Natural killer cell (primary cell): ENCODE measurements around the gene BROX. TPM values are rescaled to one million over a fixed set of nuclear protein-coding genes. Genes with fewer than 3 reads are reported as not detected.

Experiments used
- ATAC-seq, 3 donors: fragments of 150-1000 bp in 2 of 3; fragments of 200-7000 bp in 1 of 3; cut with Tn5 transposase; 1 replicate in 1 of 3; 2 replicates in 2 of 3; pipeline ENCODE4 v1.10.0; 2021; ENCODE audit warnings: mild to moderate bottlenecking in 2 of 3, moderate library complexity in 2 of 3
- DNase-seq, 2 donors: peaks; one replicate each; pipeline versions ENCODE4 v3.0.0 to v3.0.0-alpha.2; 2013 to 2021; ENCODE audit warnings: mixed read lengths in 1 of 2
- H3K27ac ChIP-seq: one replicate; pipeline ENCODE4 v1.5.1; 2013; ENCODE audit warnings: mild to moderate bottlenecking, low read length
- H3K27me3 ChIP-seq: one replicate; pipeline ENCODE4 v1.6.1; 2013; ENCODE audit warnings: low read length; ENCODE audit not compliant: control insufficient read depth, insufficient read depth
- H3K36me3 ChIP-seq: one replicate; pipeline ENCODE4 v1.6.1; 2013; ENCODE audit warnings: low read length; ENCODE audit not compliant: control insufficient read depth, insufficient read depth
- H3K4me1 ChIP-seq: one replicate; pipeline ENCODE4 v1.6.1; 2013; ENCODE audit warnings: low read length; ENCODE audit not compliant: control insufficient read depth, insufficient read depth
- H3K4me3 ChIP-seq: one replicate; pipeline ENCODE4 v1.5.1; 2013; ENCODE audit warnings: low read length
- H3K9me3 ChIP-seq: one replicate; pipeline ENCODE4 v1.6.1; 2013; ENCODE audit warnings: low read length; ENCODE audit not compliant: control insufficient read depth, insufficient read depth
- H3K27ac Mint-ChIP-seq, 2 donors: one replicate each; pipeline ENCODE4 v1.8.0; 2022; ENCODE audit warnings: mild to moderate bottlenecking in 2 of 2, mixed read lengths in 2 of 2, moderate library complexity in 1 of 2
- H3K27me3 Mint-ChIP-seq, 2 donors: one replicate each; pipeline ENCODE4 v1.8.0; 2022; ENCODE audit warnings: low read depth in 2 of 2, mixed read lengths in 2 of 2
- H3K36me3 Mint-ChIP-seq: one replicate; pipeline ENCODE4 v1.8.0; 2022; ENCODE audit warnings: mixed read lengths
- H3K4me1 Mint-ChIP-seq, 2 donors: one replicate each; pipeline ENCODE4 v1.8.0; 2022; ENCODE audit warnings: mixed read lengths in 2 of 2
- H3K4me3 Mint-ChIP-seq: one replicate; pipeline ENCODE4 v1.8.0; 2022; ENCODE audit warnings: mild to moderate bottlenecking, moderate library complexity, mixed read lengths
- H3K9me3 Mint-ChIP-seq, 2 donors: one replicate each; pipeline ENCODE4 v1.8.0; 2022; ENCODE audit warnings: mixed read lengths in 2 of 2
- CTCF ChIP-seq: fragments of 200-600 bp; IDR thresholded peaks from one replicate; pipeline ENCODE4 v1.8.0; 2022; ENCODE audit warnings: antibody characterized with exemption
- WGBS: methylation state at CpG from one replicate; pipeline ENCODE4 v1.1.7; 2013; ENCODE audit warnings: missing lambda C conversion rate; ENCODE audit not compliant: insufficient coverage; 5-methylcytosine and 5-hydroxymethylcytosine counted together
- intact Hi-C: fragments of 100-400 bp; cut with micrococcal nuclease; formaldehyde crosslinking; loops from one replicate; pipeline ENCODE4 v1.14.2; 2022
- total RNA-seq, 4 donors: library from RNA; stranded (reverse); fragments of 120-200 nt in 1 of 4; gene quantifications; one replicate each; pipeline versions ENCODE4 v1.2.3 to v1.2.4, GENCODE V29; 2013 to 2022

The BROX gene
- total RNA-seq, 3 donors from 2014 or later (not counting 1 experiment from before 2014, with no cell fraction given): 68.3 to 75.2 (median 74.5) TPM

GRCh38 chr1:222711319-222712252 is 778 bp upstream of the BROX start:
- Mint-ChIP-seq H3K9me3 (no peaks in the 10 kb centered on the region), H3K27me3 (no peaks in the 10 kb centered on the region), H3K4me1 (peaks cover 52% of the 10 kb centered on the region in 2 donors), H3K4me3 (peak overlapping the region; percentile 99), H3K36me3 (no peaks in the 10 kb centered on the region), H3K27ac (peak overlapping the region; percentile 99)
- WGBS: under 1% methylated on average over 39 of the region's 42 CpGs
- peak overlapping the region; percentile 83 for H3K4me3 ChIP-seq
- H3K9me3 ChIP-seq: no peaks in the 10 kb centered on the region
- no peak for TF ChIP-seq CTCF
- intact Hi-C loops: loop anchor here (1.0 to 10.0 kb wide), 3 partner anchors 67 to 247 kb away; partner anchors contain the start of gene TAF1A
- ATAC-seq (peak; percentile 33 to 56 (median 48)), DNase-seq (peak; percentile 42 to 78)
- H3K27me3 ChIP-seq: no peaks in the 10 kb centered on the region
- peaks cover 10% of the 10 kb centered on the region for H3K4me1 ChIP-seq
- peaks cover 9% of the 10 kb centered on the region for H3K36me3 ChIP-seq
- peak overlapping the region; percentile 72 for H3K27ac ChIP-seq

- Histone ChIP-seq H3K4me3 (peak overlapping the region; percentile 83), H3K9me3 (no peaks in the 10 kb centered on the region), H3K27ac (peak overlapping the region; percentile 98), H3K4me1 (peaks cover 10% of the 10 kb centered on the region), H3K36me3 (peaks cover 25% of the 10 kb centered on the region), H3K27me3 (no peaks in the 10 kb centered on the region)
- Mint-ChIP-seq H3K27me3 (no peaks in the 10 kb centered on the region), H3K36me3 (peaks cover 9% of the 10 kb centered on the region), H3K27ac (peak overlapping the region; percentile 99), H3K9me3 (no peaks in the 10 kb centered on the region), H3K4me3 (peak overlapping the region; percentile 99), H3K4me1 (peaks cover 59 to 61% of the 10 kb centered on the region in 2 donors)
- intact Hi-C loops: loop anchor here (5.0 to 10.0 kb wide), 2 partner anchors 126 to 249 kb away; partner anchors contain the start of gene TAF1A
- ATAC-seq (peak; percentile 63 to 76 (median 68)), DNase-seq (peak; percentile 81 to 97)
- TF ChIP-seq CTCF: no peak
- WGBS: under 1% methylated on average over 39 of the region's 39 CpGs
Measured at GRCh38 chr1:222713091-222713961, 962 bp downstream of the BROX start.

- Histone ChIP-seq H3K36me3 (peaks cover 52% of the 10 kb centered on the region), H3K9me3 (no peaks in the 10 kb centered on the region), H3K27me3 (no peaks in the 10 kb centered on the region), H3K4me3 (no peak overlapping the region), H3K4me1 (peaks cover 8% of the 10 kb centered on the region), H3K27ac (no peak overlapping the region)
- Mint-ChIP-seq H3K4me1 (peaks cover 33 to 42% of the 10 kb centered on the region in 2 donors), H3K4me3 (no peak overlapping the region), H3K9me3 (no peaks in the 10 kb centered on the region), H3K27me3 (no peaks in the 10 kb centered on the region), H3K36me3 (peaks cover 17% of the 10 kb centered on the region), H3K27ac (peak overlapping the region; percentile 32 to 47)
- ATAC-seq (no peak), DNase-seq (no peak)
- no peak for TF ChIP-seq CTCF
- intact Hi-C loops: loop anchor here (10.0 kb wide), 1 partner anchor 252 kb away; no protein-coding TSS in a partner anchor
- 100% methylated on average over 2 of the region's 2 CpGs for WGBS
Measured at GRCh38 chr1:222716393-222716792, 4.0 kb downstream of the BROX start.
